Measurements from ENCODE around the gene LBX2. TPM values are rescaled to one million over a fixed set of nuclear protein-coding genes. Genes with fewer than 3 reads are reported as not detected.
A peak's percentile ranks its signal among the peaks of the same experiment; 100 is the strongest.

LBX2 gene
- total RNA-seq, 4 donors from 2014 or later: 0.32 to 1.7 (median 0.84) TPM

DNA sequence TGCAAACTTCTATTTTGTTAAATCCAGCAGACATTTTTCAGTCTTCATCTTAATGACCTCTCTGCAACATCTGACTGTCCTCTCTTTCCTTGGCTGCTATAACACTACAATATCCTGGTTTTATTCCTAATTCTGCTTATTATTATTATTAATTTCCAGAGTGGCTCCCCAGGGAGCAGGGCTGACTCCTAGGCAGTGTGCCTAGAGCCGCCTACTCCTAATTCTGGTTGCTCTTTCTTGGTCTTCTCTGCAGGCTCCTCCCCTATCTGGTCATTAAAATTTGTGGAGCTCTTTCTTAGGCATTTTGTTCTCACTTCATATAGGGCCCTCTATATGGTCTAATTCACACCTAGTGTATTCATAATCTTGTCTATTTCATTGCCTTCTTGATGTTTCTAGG is 43.6 kb upstream of the LBX2 start:
- Histone ChIP-seq H3K27ac (replicated peaks in 1 of 4) (no peak overlapping the region), H3K4me3 (no peak overlapping the region), H3K9me3 (no peaks in the 10 kb centered on the region), H3K36me3 (no peaks in the 10 kb centered on the region), H3K4me1 (peaks cover 0 to 13% (median under 1%) of the 10 kb centered on the region in 4 donors), H3K27me3 (peaks cover 0 to 6% (median 0%) of the 10 kb centered on the region in 4 donors)
- TF ChIP-seq, protein P1, sequence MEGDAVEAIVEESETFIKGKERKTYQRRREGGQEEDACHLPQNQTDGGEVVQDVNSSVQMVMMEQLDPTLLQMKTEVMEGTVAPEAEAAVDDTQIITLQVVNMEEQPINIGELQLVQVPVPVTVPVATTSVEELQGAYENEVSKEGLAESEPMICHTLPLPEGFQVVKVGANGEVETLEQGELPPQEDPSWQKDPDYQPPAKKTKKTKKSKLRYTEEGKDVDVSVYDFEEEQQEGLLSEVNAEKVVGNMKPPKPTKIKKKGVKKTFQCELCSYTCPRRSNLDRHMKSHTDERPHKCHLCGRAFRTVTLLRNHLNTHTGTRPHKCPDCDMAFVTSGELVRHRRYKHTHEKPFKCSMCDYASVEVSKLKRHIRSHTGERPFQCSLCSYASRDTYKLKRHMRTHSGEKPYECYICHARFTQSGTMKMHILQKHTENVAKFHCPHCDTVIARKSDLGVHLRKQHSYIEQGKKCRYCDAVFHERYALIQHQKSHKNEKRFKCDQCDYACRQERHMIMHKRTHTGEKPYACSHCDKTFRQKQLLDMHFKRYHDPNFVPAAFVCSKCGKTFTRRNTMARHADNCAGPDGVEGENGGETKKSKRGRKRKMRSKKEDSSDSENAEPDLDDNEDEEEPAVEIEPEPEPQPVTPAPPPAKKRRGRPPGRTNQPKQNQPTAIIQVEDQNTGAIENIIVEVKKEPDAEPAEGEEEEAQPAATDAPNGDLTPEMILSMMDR (IDR thresholded peaks at IDR 0.05): no peak
- no peak for TF ChIP-seq POLR2A (IDR thresholded peaks at IDR 0.05; ENCODE audit: low read depth)
- TF ChIP-seq EP300 (IDR thresholded peaks at IDR 0.05): no peak
- TF ChIP-seq POLR2AphosphoS5 (IDR thresholded peaks at IDR 0.05): no peak
- DNase-seq (ENCODE audit: extremely low spot score): no peak
- 77% methylated on average over 1 of the region's 1 CpG for WGBS
- intact Hi-C loops (cut with DNase I): no loop called here

GRCh38 chr2:74540291-74540690 is 40.9 kb upstream of the LBX2 start:
- Histone ChIP-seq H3K27me3 (peaks cover 0 to 6% (median 0%) of the 10 kb centered on the region in 4 donors), H3K27ac (replicated peaks in 1 of 4) (peak overlapping the region in 3 of 4 donors; percentile 29 to 62 (median 42)), H3K4me1 (peaks cover 0 to 13% (median 0%) of the 10 kb centered on the region in 4 donors), H3K9me3 (no peaks in the 10 kb centered on the region), H3K36me3 (no peaks in the 10 kb centered on the region), H3K4me3 (no peak overlapping the region)
- no peak for DNase-seq (ENCODE audit: extremely low spot score)
- no peak for TF ChIP-seq EP300 (IDR thresholded peaks at IDR 0.05)
- TF ChIP-seq POLR2A (IDR thresholded peaks at IDR 0.05; ENCODE audit: low read depth): no peak
- peak in 1 of 2 donors; percentile 23 for TF ChIP-seq POLR2AphosphoS5 (IDR thresholded peaks at IDR 0.05)
- TF ChIP-seq, protein P1 (IDR thresholded peaks at IDR 0.05): no peak
- WGBS: 75% methylated on average over 5 of the region's 5 CpGs
- intact Hi-C loops (cut with DNase I): no loop called here

DNA sequence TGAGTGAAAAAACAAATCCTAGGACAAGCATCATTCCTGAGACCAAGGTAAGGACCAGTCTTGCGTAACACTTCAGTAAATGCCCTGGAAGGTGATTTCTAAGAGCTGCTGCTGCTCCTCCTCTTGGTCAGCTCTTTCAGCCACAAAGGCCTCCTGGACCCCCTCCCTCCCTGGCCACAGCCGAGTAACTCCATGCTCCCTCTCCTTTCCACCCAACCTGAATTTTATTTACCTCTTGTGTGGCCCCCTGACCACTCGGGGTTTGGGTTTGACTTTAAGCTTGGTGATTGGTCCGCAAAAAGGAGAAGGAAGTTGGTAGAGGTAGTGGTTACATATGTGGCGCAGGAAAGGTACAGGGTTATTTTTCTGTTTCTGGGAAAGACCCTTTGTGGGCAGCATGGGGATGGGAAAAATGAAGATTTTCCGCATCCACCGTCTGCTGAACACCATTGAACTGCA is 39.5 kb upstream of the LBX2 start:
- Histone ChIP-seq H3K36me3 (peaks cover 0 to 5% (median 1%) of the 10 kb centered on the region in 4 donors), H3K4me3 (no peak overlapping the region), H3K27me3 (peaks cover 0 to 6% (median 0%) of the 10 kb centered on the region in 4 donors), H3K9me3 (no peaks in the 10 kb centered on the region), H3K4me1 (peaks cover 0 to 13% (median 0%) of the 10 kb centered on the region in 4 donors), H3K27ac (replicated peaks in 1 of 4) (no peak overlapping the region)
- TF ChIP-seq EP300 (IDR thresholded peaks at IDR 0.05) (no peak), POLR2A (IDR thresholded peaks at IDR 0.05; ENCODE audit: low read depth) (no peak), POLR2AphosphoS5 (IDR thresholded peaks at IDR 0.05) (no peak)
- TF ChIP-seq, protein P1 (IDR thresholded peaks at IDR 0.05): no peak
- WGBS: 74% methylated on average over 7 of the region's 7 CpGs
- DNase-seq (ENCODE audit: extremely low spot score): no peak
- intact Hi-C loops (cut with DNase I): no loop called here

DNA sequence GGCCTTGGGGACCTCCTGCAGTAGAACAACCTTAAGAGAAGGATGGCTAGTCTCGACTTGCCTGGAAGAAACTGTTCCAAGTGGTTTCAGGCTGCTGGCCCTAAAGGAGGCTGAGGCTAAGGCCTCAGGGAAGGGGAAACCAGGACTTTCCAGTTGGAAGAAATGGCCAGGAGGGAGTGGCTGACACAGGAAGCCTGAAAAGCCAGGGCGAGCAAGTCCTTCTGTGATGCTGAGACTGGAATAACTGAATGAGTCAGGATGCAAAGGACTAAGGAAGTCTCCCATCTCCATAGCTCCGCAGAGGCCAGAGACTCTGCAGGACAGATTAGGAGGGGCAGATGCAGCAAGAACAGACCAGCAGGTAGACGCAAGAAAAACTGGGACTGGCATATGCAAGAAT is 37.7 kb upstream of the LBX2 start:
- Histone ChIP-seq H3K9me3 (no peaks in the 10 kb centered on the region), H3K27me3 (peaks cover 0 to 6% (median 0%) of the 10 kb centered on the region in 4 donors), H3K27ac (replicated peaks in 1 of 4) (no peak overlapping the region), H3K4me1 (peaks cover 0 to 13% (median under 1%) of the 10 kb centered on the region in 4 donors), H3K4me3 (no peak overlapping the region), H3K36me3 (peaks cover 7 to 22% (median 18%) of the 10 kb centered on the region in 4 donors)
- intact Hi-C loops (cut with DNase I): no loop called here
- no peak for DNase-seq (ENCODE audit: extremely low spot score)
- no peak for TF ChIP-seq POLR2AphosphoS5 (IDR thresholded peaks at IDR 0.05)
- no peak for TF ChIP-seq POLR2A (IDR thresholded peaks at IDR 0.05; ENCODE audit: low read depth)
- 73% methylated on average over 4 of the region's 4 CpGs for WGBS

DNA sequence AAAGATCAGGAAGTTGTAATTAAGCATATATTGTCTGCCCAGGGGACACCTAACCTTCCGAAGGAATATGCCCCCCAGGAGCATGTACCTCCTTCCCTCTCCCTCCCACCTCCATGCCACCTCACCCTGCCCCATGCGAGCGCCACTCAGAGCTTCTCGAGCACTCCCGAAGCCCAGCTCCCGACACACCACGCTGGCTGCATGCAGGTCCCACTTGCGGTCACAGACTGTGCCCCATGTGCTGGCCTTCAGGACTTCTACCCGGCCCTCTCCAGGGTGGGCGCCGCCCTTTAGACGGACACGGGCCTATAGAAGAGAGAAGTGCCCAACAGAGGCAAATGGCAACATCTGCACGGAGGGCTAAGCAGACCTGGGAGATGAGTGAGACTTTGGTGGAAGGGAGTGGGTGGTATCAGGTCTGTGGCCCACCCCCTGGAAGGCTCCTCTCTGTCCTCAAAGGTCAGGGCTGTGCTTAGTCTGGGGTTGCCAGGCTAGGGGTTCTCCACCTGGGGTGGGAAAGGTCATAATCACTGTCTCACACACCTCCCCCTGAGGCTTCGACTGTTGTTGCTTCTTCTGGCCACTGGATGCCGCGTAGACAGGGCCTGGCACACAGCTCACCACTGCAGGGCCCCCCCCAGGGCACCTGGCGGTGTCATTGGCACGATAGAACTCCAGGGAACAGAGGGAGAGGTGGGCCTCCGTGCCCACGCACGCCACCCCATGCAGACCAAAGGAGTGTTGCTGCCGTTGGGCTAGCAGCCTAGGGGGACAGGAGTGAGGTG is 37.0 kb upstream of the LBX2 start:
- intact Hi-C loops (cut with DNase I): no loop called here
- no peak for TF ChIP-seq POLR2AphosphoS5 (IDR thresholded peaks at IDR 0.05)
- no peak for TF ChIP-seq POLR2A (IDR thresholded peaks at IDR 0.05; ENCODE audit: low read depth)
- TF ChIP-seq, protein P1 (IDR thresholded peaks at IDR 0.05): no peak
- TF ChIP-seq EP300 (IDR thresholded peaks at IDR 0.05): no peak
- 88% methylated on average over 23 of the region's 23 CpGs for WGBS
- Histone ChIP-seq H3K4me1 (peaks cover 1 to 18% (median 6%) of the 10 kb centered on the region in 4 donors), H3K27me3 (peaks cover 0 to 6% (median 0%) of the 10 kb centered on the region in 4 donors), H3K36me3 (peaks cover 7 to 23% (median 19%) of the 10 kb centered on the region in 4 donors), H3K9me3 (no peaks in the 10 kb centered on the region), H3K27ac (replicated peaks in 1 of 4) (no peak overlapping the region), H3K4me3 (no peak overlapping the region)
- no peak for DNase-seq (ENCODE audit: extremely low spot score)

Measured in esophagus muscularis mucosa (tissue), 4 donors.